A673 (cell line): ENCODE results near the gene KRT36.

Experiments used
- EZH2 ChIP-seq: fragments of 200-600 bp; sonication (generic); IDR thresholded peaks from 2 replicates; pipeline ENCODE4 v1.6.1; 2017; ENCODE audit warnings: borderline replicate concordance, low read depth, mild to moderate bottlenecking, mixed read lengths, antibody characterized with exemption, low read length; ENCODE audit not compliant: poor library complexity, severe bottlenecking
- TF ChIP-seq, protein P1 (sequence below): fragments of 300-800, 200-600 bp; sonication (generic); conservative IDR thresholded peaks from 2 replicates; pipeline ENCODE4 v1.5.1; 2017; ENCODE audit warnings: low read depth, mild to moderate bottlenecking, antibody characterized with exemption, low read length, moderate library complexity, mixed read lengths

DNA sequence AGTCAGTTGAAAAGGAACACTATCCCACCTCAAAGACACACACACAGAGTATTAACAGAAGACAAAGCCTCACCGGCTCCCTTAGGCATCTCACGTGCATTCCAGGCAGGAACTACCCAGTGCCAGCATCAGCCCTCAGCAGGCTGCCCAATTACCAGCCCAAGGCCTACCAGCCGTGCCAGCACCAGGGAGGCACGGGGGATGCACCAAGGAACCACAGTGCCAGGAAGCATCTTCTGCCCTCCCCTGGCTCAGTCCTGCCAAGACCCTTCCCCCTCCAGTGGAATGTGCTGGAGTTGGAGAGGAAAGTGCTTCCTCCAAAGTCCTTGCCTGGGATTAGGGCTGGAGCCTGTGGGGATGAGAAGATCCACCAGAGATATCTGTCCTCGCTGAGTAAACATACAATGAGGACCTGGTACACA is 49.4 kb upstream of the KRT36 start:
- TF ChIP-seq, protein P1, sequence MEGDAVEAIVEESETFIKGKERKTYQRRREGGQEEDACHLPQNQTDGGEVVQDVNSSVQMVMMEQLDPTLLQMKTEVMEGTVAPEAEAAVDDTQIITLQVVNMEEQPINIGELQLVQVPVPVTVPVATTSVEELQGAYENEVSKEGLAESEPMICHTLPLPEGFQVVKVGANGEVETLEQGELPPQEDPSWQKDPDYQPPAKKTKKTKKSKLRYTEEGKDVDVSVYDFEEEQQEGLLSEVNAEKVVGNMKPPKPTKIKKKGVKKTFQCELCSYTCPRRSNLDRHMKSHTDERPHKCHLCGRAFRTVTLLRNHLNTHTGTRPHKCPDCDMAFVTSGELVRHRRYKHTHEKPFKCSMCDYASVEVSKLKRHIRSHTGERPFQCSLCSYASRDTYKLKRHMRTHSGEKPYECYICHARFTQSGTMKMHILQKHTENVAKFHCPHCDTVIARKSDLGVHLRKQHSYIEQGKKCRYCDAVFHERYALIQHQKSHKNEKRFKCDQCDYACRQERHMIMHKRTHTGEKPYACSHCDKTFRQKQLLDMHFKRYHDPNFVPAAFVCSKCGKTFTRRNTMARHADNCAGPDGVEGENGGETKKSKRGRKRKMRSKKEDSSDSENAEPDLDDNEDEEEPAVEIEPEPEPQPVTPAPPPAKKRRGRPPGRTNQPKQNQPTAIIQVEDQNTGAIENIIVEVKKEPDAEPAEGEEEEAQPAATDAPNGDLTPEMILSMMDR, result no peak
- no peak for TF ChIP-seq EZH2
